Esophagus muscularis mucosa (tissue), 4 donors: ENCODE results near the gene CAPN2. TPM values are rescaled to one million over a fixed set of nuclear protein-coding genes. Genes with fewer than 3 reads are reported as not detected.

Experiments used
- DNase-seq: peaks from one replicate; pipeline ENCODE4 v3.0.0-alpha.2; 2017; ENCODE audit errors: extremely low spot score
- H3K27ac ChIP-seq, 4 donors: fragments of 200-600 bp; sonication (generic); replicated peaks in 1 of 4; 1 replicate in 3 of 4; 2 replicates in 1 of 4; pipeline ENCODE4 v1.5.1; 2016 to 2019; ENCODE audit warnings: mild to moderate bottlenecking in 1 of 4
- H3K27me3 ChIP-seq, 4 donors: fragments of 200-600 bp; sonication (generic); one replicate each; pipeline versions ENCODE4 v1.5.1 to v1.6.0; 2016 to 2019
- H3K36me3 ChIP-seq, 4 donors: fragments of 200-600 bp; sonication (generic); one replicate each; pipeline ENCODE4 v1.5.1; 2016 to 2019
- H3K4me1 ChIP-seq, 4 donors: fragments of 200-600 bp; sonication (generic); one replicate each; pipeline ENCODE4 v1.5.1; 2016 to 2019
- H3K4me3 ChIP-seq, 4 donors: fragments of 200-600 bp; sonication (generic); 1 replicate in 2 of 4; 2 replicates in 2 of 4; pipeline ENCODE4 v1.5.1; 2016 to 2019; ENCODE audit warnings: mild to moderate bottlenecking in 4 of 4, moderate library complexity in 1 of 4
- H3K9me3 ChIP-seq, 4 donors: fragments of 200-600 bp; sonication (generic); 1 replicate in 3 of 4; 2 replicates in 1 of 4; pipeline ENCODE4 v1.5.1; 2016 to 2019
- CTCF ChIP-seq, 3 experiments: fragments of 200-600 bp in 2 of 3; fragments of 450-650 bp in 1 of 3; sonication (generic) in 2 of 3; IDR thresholded peaks; one replicate each; pipeline ENCODE4 v1.5.1; 2017 to 2019; ENCODE audit warnings: antibody characterized with exemption in 3 of 3, mild to moderate bottlenecking in 2 of 3, moderate library complexity in 1 of 3
- EP300 ChIP-seq: sonication (generic); formaldehyde crosslinking; IDR thresholded peaks from one replicate; pipeline ENCODE4 v1.6.1; 2017; ENCODE audit warnings: antibody characterized with exemption
- POLR2A ChIP-seq: fragments of 450-650 bp; IDR thresholded peaks from one replicate; pipeline ENCODE4 v1.6.1; 2017; ENCODE audit warnings: antibody characterized with exemption, moderate library complexity, mild to moderate bottlenecking, low read depth
- POLR2AphosphoS5 ChIP-seq, 2 donors: sonication (generic); formaldehyde crosslinking; IDR thresholded peaks; one replicate each; pipeline ENCODE4 v1.6.1; 2017; ENCODE audit warnings: antibody characterized with exemption in 2 of 2
- WGBS: methylation state at CpG from one replicate; pipeline ENCODE4 v1.1.5; 2018; 5-methylcytosine and 5-hydroxymethylcytosine counted together
- intact Hi-C: fragments of 100-400 bp; cut with DNase I; formaldehyde crosslinking; loops from one replicate; pipeline ENCODE4 v1.15.1; 2023
- total RNA-seq, 4 donors: library from RNA; depleted of rRNA; stranded (reverse); fragments of >200 nt; gene quantifications; one replicate each; pipeline versions ENCODE4 v1.1.0 to v1.2.1, GENCODE V29; 2016

Gene CAPN2
- total RNA-seq, 4 donors from 2014 or later = 91.9 to 231 (median 161) TPM

DNA sequence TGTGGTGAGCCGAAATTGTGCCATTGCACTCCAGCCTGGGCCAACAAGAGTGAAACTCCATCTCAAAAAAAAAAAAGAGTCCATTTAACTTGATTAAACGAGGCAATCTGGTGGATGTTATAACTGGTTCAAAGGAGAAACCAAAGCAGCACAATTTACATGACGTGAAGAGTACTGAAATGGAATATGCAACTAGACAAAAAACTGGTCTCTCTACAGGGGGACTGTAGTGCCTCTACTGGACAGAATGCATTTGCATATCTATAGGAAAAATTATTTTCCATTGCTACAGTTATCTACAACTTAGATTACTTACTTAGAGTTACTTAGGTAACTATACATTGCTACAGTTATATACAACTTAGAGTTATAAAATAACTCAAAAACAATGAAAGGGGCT lies 2.7 kb upstream of the CAPN2 start:
- H3K9me3 ChIP-seq = no peaks in the 10 kb centered on the region
- H3K27me3 ChIP-seq = no peaks in the 10 kb centered on the region
- peaks cover 60 to 79% (median 73%) of the 10 kb centered on the region in 4 donors for H3K4me1 ChIP-seq
- 58% methylated on average over 3 of the region's 3 CpGs for WGBS
- H3K36me3 ChIP-seq = no peaks in the 10 kb centered on the region
- H3K4me3 ChIP-seq = no peak overlapping the region
- H3K27ac ChIP-seq = peak overlapping the region in 1 of 4 donors; percentile 15
- intact Hi-C loops = no loop called here
- no peak for DNase-seq
- TF ChIP-seq POLR2A (no peak), CTCF (IDR thresholded peaks at IDR 0.05) (peak; percentile 31 to 43 (median 41)), EP300 (no peak)

DNA sequence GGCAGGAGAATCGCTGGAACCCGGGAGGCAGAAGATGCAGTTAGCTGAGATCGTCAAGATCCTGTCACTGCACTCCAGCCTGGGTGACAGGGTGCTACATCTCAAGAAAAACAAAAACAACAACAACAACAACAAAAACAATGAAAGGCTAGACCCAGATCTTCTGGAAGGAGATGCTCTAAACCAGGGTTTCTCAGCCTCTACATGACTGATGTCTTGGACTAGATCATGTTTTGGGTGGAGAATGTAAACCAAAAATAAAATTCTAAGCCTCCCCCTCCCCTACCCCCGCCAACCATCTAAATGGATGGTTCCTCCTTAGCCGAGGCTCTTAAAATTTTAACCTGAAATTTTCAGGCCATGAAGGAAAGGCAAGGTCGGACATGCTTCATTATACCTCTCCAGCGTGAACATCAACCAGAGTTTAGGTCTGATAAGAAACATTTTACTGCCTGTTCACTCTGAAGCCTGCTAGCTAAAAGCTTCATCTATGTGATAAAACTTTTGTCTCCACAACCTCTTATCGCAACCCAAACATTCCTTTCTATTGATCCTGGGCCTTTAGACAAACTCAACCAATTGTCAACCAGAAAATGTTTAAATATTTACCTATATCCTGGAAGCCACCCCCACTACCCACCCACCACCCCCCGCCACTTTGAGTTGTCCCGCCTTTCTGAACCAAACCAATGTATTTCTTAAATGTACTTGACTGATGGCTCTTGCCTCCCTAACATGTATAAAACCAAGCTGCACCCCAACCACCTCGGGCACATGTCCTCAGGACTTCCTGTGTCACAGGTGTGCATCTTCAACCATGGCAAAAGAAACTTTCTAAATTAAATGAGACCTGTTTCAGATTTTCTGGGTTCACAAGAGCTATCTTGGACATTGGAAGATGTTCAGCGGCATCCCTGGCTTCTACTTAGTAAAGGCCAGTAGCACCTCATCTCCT lies 1.9 kb upstream of the CAPN2 start:
- DNase-seq = no peak
- Histone ChIP-seq H3K36me3 (no peaks in the 10 kb centered on the region), H3K4me3 (no peak overlapping the region), H3K27ac (peak overlapping the region in 1 of 4 donors; percentile 98), H3K4me1 (peaks cover 63 to 79% (median 73%) of the 10 kb centered on the region in 4 donors), H3K27me3 (no peaks in the 10 kb centered on the region), H3K9me3 (no peaks in the 10 kb centered on the region)
- WGBS = 94% methylated on average over 11 of the region's 12 CpGs
- intact Hi-C loops = no loop called here
- no peak for TF ChIP-seq POLR2AphosphoS5 (IDR thresholded peaks at IDR 0.05)
- no peak for TF ChIP-seq EP300
- no peak for TF ChIP-seq POLR2A
- TF ChIP-seq CTCF (IDR thresholded peaks at IDR 0.05) = no peak

GRCh38 chr1:223711173-223711572 lies 1.2 kb upstream of the CAPN2 start:
- intact Hi-C loops = no loop called here

DNA sequence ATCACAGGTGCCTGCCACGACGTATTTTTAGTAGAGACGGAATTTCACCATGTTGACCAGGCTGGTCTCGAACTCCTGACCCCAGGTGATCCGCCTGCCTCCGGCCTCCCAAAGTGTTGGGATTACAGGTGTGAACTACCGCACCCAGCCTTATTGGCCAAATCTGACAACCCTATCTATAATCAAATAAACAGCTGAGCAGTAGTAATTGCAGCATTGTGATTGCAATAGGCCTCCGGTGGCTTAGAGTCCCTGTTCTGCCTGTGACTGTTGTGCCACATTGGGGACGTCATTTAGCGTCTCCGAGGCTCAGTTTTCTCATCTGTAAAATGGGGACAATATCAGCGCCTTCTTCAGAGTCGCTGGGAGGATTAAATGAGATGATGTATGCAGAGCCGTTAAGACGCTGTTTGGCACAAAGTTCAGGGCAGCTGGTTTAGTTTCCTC lies 569 bp upstream of the CAPN2 start:
- intact Hi-C loops = loop anchor here (1.0 kb wide), 1 partner anchor 38 kb away; no protein-coding TSS in a partner anchor
- Histone ChIP-seq H3K27me3 (no peaks in the 10 kb centered on the region), H3K4me3 (peak overlapping the region; percentile 86 to 92 (median 90)), H3K4me1 (peaks cover 63 to 79% (median 73%) of the 10 kb centered on the region in 4 donors), H3K36me3 (peaks cover 0 to 6% (median 0%) of the 10 kb centered on the region in 4 donors), H3K27ac (peak overlapping the region; percentile 94 to 98 (median 98)), H3K9me3 (no peaks in the 10 kb centered on the region)
- TF ChIP-seq CTCF (IDR thresholded peaks at IDR 0.05) (no peak), POLR2AphosphoS5 (IDR thresholded peaks at IDR 0.05) (no peak), POLR2A (no peak), EP300 (no peak)
- WGBS = 56% methylated on average over 15 of the region's 15 CpGs
- no peak for DNase-seq

More at GRCh38 chr1:223711173-223711572, 1.2 kb upstream of the CAPN2 start:
- 83% methylated on average over 1 of the region's 1 CpG for WGBS
- Histone ChIP-seq H3K4me1 (peaks cover 63 to 79% (median 73%) of the 10 kb centered on the region in 4 donors), H3K4me3 (no peak overlapping the region), H3K36me3 (no peaks in the 10 kb centered on the region), H3K27ac (peak overlapping the region in 2 of 4 donors; percentile 98), H3K27me3 (no peaks in the 10 kb centered on the region), H3K9me3 (no peaks in the 10 kb centered on the region)
- DNase-seq = no peak
- TF ChIP-seq POLR2AphosphoS5 (IDR thresholded peaks at IDR 0.05) (no peak), EP300 (no peak), POLR2A (no peak), CTCF (IDR thresholded peaks at IDR 0.05) (no peak)
